Heart left ventricle (tissue), 16 donors: ENCODE results near the gene ITGA5. TPM values are rescaled to one million over a fixed set of nuclear protein-coding genes. Genes with fewer than 3 reads are reported as not detected.

Source experiments
- ATAC-seq, 4 donors: fragments of 200-7000 bp; cut with Tn5 transposase; one replicate each; pipeline ENCODE4 v1.9.1; 2020 to 2022; ENCODE audit warnings: moderate library complexity in 4 of 4, mild to moderate bottlenecking in 3 of 4, moderate number of reproducible peaks in 1 of 4
- DNase-seq, 5 donors: peaks; one replicate each; pipeline ENCODE4 v3.0.0-alpha.2; 2020
- H3K27ac ChIP-seq, 12 donors: fragments of 200-600 bp; sonication (generic) in 4 of 12; one replicate each; pipeline versions ENCODE4 v1.5.0 to v1.8.0; 2016 to 2022; ENCODE audit warnings: mild to moderate bottlenecking in 2 of 12
- H3K27me3 ChIP-seq, 9 donors: fragments of 200-600 bp; sonication (generic) in 2 of 9; one replicate each; pipeline versions ENCODE4 v1.5.1 to v1.8.0; 2016 to 2022; ENCODE audit warnings: mild to moderate bottlenecking in 3 of 9
- H3K36me3 ChIP-seq, 9 donors: fragments of 200-600 bp; sonication (generic) in 2 of 9; one replicate each; pipeline versions ENCODE4 v1.5.0 to v1.8.0; 2018 to 2022; ENCODE audit warnings: mild to moderate bottlenecking in 2 of 9
- H3K4me1 ChIP-seq, 12 donors: fragments of 200-600 bp; sonication (generic) in 4 of 12; one replicate each; pipeline versions ENCODE4 v1.5.0 to v1.8.0; 2016 to 2022; ENCODE audit warnings: mild to moderate bottlenecking in 3 of 12
- H3K4me3 ChIP-seq, 12 donors: fragments of 200-600 bp; sonication (generic) in 4 of 12; one replicate each; pipeline versions ENCODE4 v1.5.0 to v1.8.0; 2017 to 2022; ENCODE audit warnings: mild to moderate bottlenecking in 9 of 12, moderate library complexity in 4 of 12
- H3K9me3 ChIP-seq, 12 donors: fragments of 200-600 bp; sonication (generic) in 4 of 12; one replicate each; pipeline versions ENCODE4 v1.5.0 to v1.8.0; 2016 to 2022; ENCODE audit warnings: mild to moderate bottlenecking in 1 of 12
- CTCF ChIP-seq, 12 donors: fragments of 200-600 bp; sonication (generic) in 4 of 12; IDR thresholded peaks; one replicate each; pipeline versions ENCODE4 v1.5.0 to v1.8.0; 2018 to 2022; ENCODE audit warnings: antibody characterized with exemption in 12 of 12, mild to moderate bottlenecking in 5 of 12
- POLR2A ChIP-seq, 2 donors: fragments of 450-650 bp; IDR thresholded peaks; one replicate each; pipeline ENCODE4 v1.6.1; 2017; ENCODE audit warnings: antibody characterized with exemption in 2 of 2, mild to moderate bottlenecking in 2 of 2, moderate library complexity in 2 of 2
- WGBS, 4 donors: extraction: QIAGEN DNeasy Blood & Tissue Kit in 2 of 4; methylation state at CpG; one replicate each; pipeline versions ENCODE4 v1.1.5 to v1.1.7; 2013 to 2018; 5-methylcytosine and 5-hydroxymethylcytosine counted together
- intact Hi-C, 10 donors: fragments of 100-400 bp; cut with DNase I; formaldehyde crosslinking; loops; one replicate each; pipeline versions ENCODE4 v1.11.1 to v1.14.2; 2022
- polyA plus RNA-seq, 2 donors: library from polyadenylated mRNA; stranded (reverse); fragments of 200-250 nt; gene quantifications; one replicate each; pipeline ENCODE4 v1.2.3, GENCODE V29; 2013
- total RNA-seq, 9 donors: library from RNA; depleted of rRNA in 2 of 9; stranded (reverse); fragments of >200 nt in 2 of 9; fragmentation: NEBNext Ultra II Directional in 3 of 9; extraction: Animal tissue kit (Norgen Biotek cat#: 25700) in 3 of 9; gene quantifications; one replicate each; pipeline versions ENCODE4 v1.1.0 to v1.2.4, GENCODE V29; 2016 to 2023
- donor health status: ischemic (EF 13 %, LVEDD 7.1; RV severe dilation, severe dysfunction).
- donor health status: healthy with polysubstance abuse.
- donor health status: DM: no; HTN: yes; CAD: no.
- donor health status: DM: no; HTN: no; CAD: no.
- donor health status: ischemic (EF 25% LVEDD 6.9; RV normal size, moderate dysfunction).
- donor health status: ischemic (EF 25% LVEDD 5.7; RV mildly dilated, moderate dysfunction).
- donor health status: healthy.
- donor health status: DM: yes; HTN: yes; CAD: no.
- donor health status: ischemic (EF 35%, LVEDD 5.7; RV mildly dilated, moderate dysfunction).
- donor health status: nonischemic (EF 11% LVEDD 7.7; RV severe dilation, severe dysfunction).
- donor health status: DM: yes; HTN: yes; CAD: no.
- donor health status: PGD.
- donor health status: ischemic (EF 29% LVEDD 5.4; RV normal size, mild dysfunction).
- donor health status: nonischemic (EF 23%, LVEDD 6.1; RV moderate dilation, normal function).

ITGA5 gene
- total and polyA plus RNA-seq, 11 donors, result 33.2 to 301 (median 55.0) TPM

- no peak for ATAC-seq
- TF ChIP-seq POLR2A (IDR thresholded peaks at IDR 0.05) (no peak), CTCF (IDR thresholded peaks at IDR 0.05) (no peak)
- peaks cover 0 to 29% (median 10%) of the 10 kb centered on the region in 12 donors for H3K4me1 ChIP-seq
- no peak for DNase-seq
- H3K36me3 ChIP-seq, result peaks cover 3 to 84% (median 75%) of the 10 kb centered on the region in 9 donors
- H3K27ac ChIP-seq, result no peak overlapping the region
- H3K27me3 ChIP-seq, result no peaks in the 10 kb centered on the region
- no peak overlapping the region for H3K4me3 ChIP-seq
- intact Hi-C loops, result no loop called here
- 83 to 90% (median 88%) methylated on average over 4 of the region's 4 CpGs for WGBS, 4 donors
- no peaks in the 10 kb centered on the region for H3K9me3 ChIP-seq
Measured at GRCh38 chr12:54349036-54349435, 70.0 kb downstream of the ITGA5 start.

Other genes with a start within 250 kb of the ITGA5 start
- 10 to 100 TPM; 10.5 to 18.9 (median 15.7) TPM for gene SMUG1, start 230.3 kb downstream of the ITGA5 start, total RNA-seq
- 10 to 100 TPM; 13.3 to 21.9 TPM for gene SMUG1, start 230.3 kb downstream of the ITGA5 start, polyA plus RNA-seq
- gene CBX5, start 139.1 kb downstream of the ITGA5 start, total RNA-seq, result 10 to 100 TPM; 22.3 to 59.5 (median 49.4) TPM
- 10 to 100 TPM; 18.4 to 32.1 TPM for gene CBX5, start 139.1 kb downstream of the ITGA5 start, polyA plus RNA-seq
- 100 to 1,000 TPM; 129 to 565 (median 396) TPM for gene HNRNPA1, start 138.5 kb downstream of the ITGA5 start, total RNA-seq
- gene HNRNPA1, start 138.5 kb downstream of the ITGA5 start, polyA plus RNA-seq, result 100 to 1,000 TPM; 315 to 735 TPM
- 1 to 10 TPM in 2 of 9 donors, under 1 TPM in 5, not detected in 2; 0.21 to 1.7 (median 0.63) TPM for gene NFE2, start 118.3 kb downstream of the ITGA5 start, total RNA-seq
- gene NFE2, start 118.3 kb downstream of the ITGA5 start, polyA plus RNA-seq, result under 1 TPM; 0.38 to 0.51 TPM
- gene COPZ1, start 94.1 kb downstream of the ITGA5 start, total RNA-seq, result 100 to 1,000 TPM; 112 to 146 (median 125) TPM
- 100 to 1,000 TPM in 1 of 2 donors, 10 to 100 TPM in 1; 77.3 to 142 TPM for gene COPZ1, start 94.1 kb downstream of the ITGA5 start, polyA plus RNA-seq
- gene GPR84, start 54.8 kb downstream of the ITGA5 start, total RNA-seq, result 1 to 10 TPM in 2 of 9 donors, under 1 TPM in 2, not detected in 5; 0.21 to 4.4 (median 0.94) TPM
- under 1 TPM in 1 of 2 donors, not detected in 1; 0.37 TPM for gene GPR84, start 54.8 kb downstream of the ITGA5 start, polyA plus RNA-seq
- 10 to 100 TPM in 4 of 9 donors, 1 to 10 TPM in 5; 3.6 to 22.7 (median 6.7) TPM for gene ZNF385A, start 34.5 kb downstream of the ITGA5 start, total RNA-seq
- gene ZNF385A, start 34.5 kb downstream of the ITGA5 start, polyA plus RNA-seq, result 1 to 10 TPM; 5.3 TPM
- 1 to 10 TPM in 1 of 9 donors, not detected in 8; 1.2 TPM for gene GTSF1, start 54.3 kb upstream of the ITGA5 start, total RNA-seq
- under 1 TPM in 1 of 2 donors, not detected in 1; 0.39 TPM for gene GTSF1, start 54.3 kb upstream of the ITGA5 start, polyA plus RNA-seq
- 10 to 100 TPM in 2 of 9 donors, 1 to 10 TPM in 7; 2.4 to 66.3 (median 5.4) TPM for gene NCKAP1L, start 78.5 kb upstream of the ITGA5 start, total RNA-seq
- gene NCKAP1L, start 78.5 kb upstream of the ITGA5 start, polyA plus RNA-seq, result 1 to 10 TPM in 1 of 2 donors, under 1 TPM in 1; 0.88 to 2.1 TPM
- gene PDE1B, start 130.3 kb upstream of the ITGA5 start, total RNA-seq, result 1 to 10 TPM; 1.4 to 8.8 (median 3.5) TPM
- 1 to 10 TPM; 2.3 to 5.2 TPM for gene PDE1B, start 130.3 kb upstream of the ITGA5 start, polyA plus RNA-seq
- 100 to 1,000 TPM in 2 of 9 donors, 10 to 100 TPM in 7; 46.7 to 162 (median 60.9) TPM for gene PPP1R1A, start 169.4 kb upstream of the ITGA5 start, total RNA-seq
- gene PPP1R1A, start 169.4 kb upstream of the ITGA5 start, polyA plus RNA-seq, result 100 to 1,000 TPM in 1 of 2 donors, 10 to 100 TPM in 1; 25.5 to 181 TPM
- gene LACRT, start 215.6 kb upstream of the ITGA5 start, total RNA-seq, result not detected
- gene LACRT, start 215.6 kb upstream of the ITGA5 start, polyA plus RNA-seq, result not detected
- gene DCD, start 229.1 kb upstream of the ITGA5 start, total RNA-seq, result not detected
- not detected for gene DCD, start 229.1 kb upstream of the ITGA5 start, polyA plus RNA-seq